K562 (cell line): Measurements from ENCODE around the gene SHC1. TPM values are rescaled to one million over a fixed set of nuclear protein-coding genes. Genes with fewer than 3 reads are reported as not detected.

Source experiments
- CAMTA2 ChIP-seq: fragments of 250-450 bp; sonication (Bioruptor Pico); conservative IDR thresholded peaks from 2 replicates; pipeline ENCODE4 v1.5.1; 2022
- COPS2 ChIP-seq: fragments of 450-650 bp; conservative IDR thresholded peaks from 2 replicates; pipeline ENCODE4 v1.6.1; 2016; ENCODE audit warnings: mild to moderate bottlenecking, moderate library complexity
- FOXA1 ChIP-seq: fragments of 450-650 bp; IDR thresholded peaks from 2 replicates; pipeline ENCODE4 v1.6.1; 2016; ENCODE audit warnings: mild to moderate bottlenecking, borderline replicate concordance
- KDM4B ChIP-seq, 2 experiments: fragments of 450-650 bp in 1 of 2; sonication (generic) in 1 of 2; IDR thresholded peaks; 2 replicates each; pipeline ENCODE4 v1.6.1; 2016 to 2017; ENCODE audit warnings: borderline replicate concordance in 2 of 2, antibody characterized with exemption in 1 of 2, low read depth in 1 of 2, mild to moderate bottlenecking in 1 of 2
- MAX ChIP-seq: sonication (generic); formaldehyde crosslinking; IDR thresholded peaks from 2 replicates; pipeline ENCODE4 v1.9.0; 2022; ENCODE audit warnings: mild to moderate bottlenecking, missing genetic modification reagents
- MCM7 ChIP-seq, 2 experiments: fragments of 450-650 bp; IDR thresholded peaks; 2 replicates each; pipeline ENCODE4 v1.6.1; 2016 to 2018
- MTA1 ChIP-seq: fragments of 450-650 bp; IDR thresholded peaks from 2 replicates; pipeline ENCODE4 v1.6.1; 2017; ENCODE audit warnings: borderline replicate concordance
- SRSF1 ChIP-seq: fragments of 200-400 bp; formaldehyde crosslinking; IDR thresholded peaks from 2 replicates; pipeline ENCODE4 v1.6.1; 2017; ENCODE audit warnings: mild to moderate bottlenecking, low read depth, low read length, moderate library complexity
- TAF9B ChIP-seq: fragments of 450-650 bp; IDR thresholded peaks from 2 replicates; pipeline ENCODE4 v1.6.1; 2018; ENCODE audit warnings: mild to moderate bottlenecking; ENCODE audit not compliant: partially characterized antibody
- TFAP4 ChIP-seq: sonication (generic); formaldehyde crosslinking; IDR thresholded peaks from 2 replicates; pipeline ENCODE4 v1.8.0; 2022; ENCODE audit warnings: missing genetic modification reagents, mild to moderate bottlenecking, moderate library complexity, borderline replicate concordance
- YY1 ChIP-seq, 3 experiments: IDR thresholded peaks; 2 replicates each; pipeline ENCODE4 v1.6.1; 2011; ENCODE audit warnings: low read length in 2 of 3, mild to moderate bottlenecking in 2 of 3, moderate library complexity in 2 of 3, borderline replicate concordance in 1 of 3, control low read depth in 1 of 3, low read depth in 1 of 3; ENCODE audit not compliant: insufficient read depth in 3 of 3, insufficient replicate concordance in 2 of 3, control insufficient read depth in 1 of 3, insufficient read length in 1 of 3; ENCODE audit errors: extremely low read depth in 1 of 3
- polyA plus RNA-seq, 8 experiments: library from polyadenylated mRNA; depleted of rRNA in 4 of 8; stranded (reverse) in 5 of 8; unstranded in 3 of 8; fragments of >200 nt; fragmentation: Nextera tagmentation in 2 of 8; fragmentation: Illumina TruSeq in 1 of 8; extraction: Ambion mirVana in 2 of 8; extraction: Trizol in 1 of 8; gene quantifications; 2 replicates each; pipeline versions ENCODE4 v1.2.1 to v1.2.3, GENCODE V29; 2011 to 2014; ENCODE audit warnings: inconsistent platforms in 1 of 8, missing spikeins in 1 of 8
- total RNA-seq, 7 experiments: library from RNA; depleted of rRNA in 6 of 7; stranded (reverse); fragments of >200 nt in 6 of 7; fragmentation: Illumina TruSeq in 2 of 7; extraction: Trizol in 2 of 7; gene quantifications; 2 replicates each; pipeline versions ENCODE4 v1.2.1 to v1.2.3, GENCODE V29; 2011 to 2021; ENCODE audit warnings: low replicate concordance in 1 of 7
- TF ChIP-seq, protein P1 (sequence below): fragments of 200-800 bp; sonication (Bioruptor generic); IDR thresholded peaks from 2 replicates; pipeline ENCODE4 v1.6.1; 2016; ENCODE audit warnings: missing genetic modification characterization, missing compliant biosample characterization
- TF ChIP-seq, protein P2 (sequence below): fragments of 450-650 bp; IDR thresholded peaks from 2 replicates; pipeline ENCODE4 v1.6.1; 2014; ENCODE audit warnings: low read depth, mild to moderate bottlenecking, moderate library complexity, borderline replicate concordance
- TF ChIP-seq, protein P3 (sequence below), 2 experiments: fragments of 450-650 bp; IDR thresholded peaks; 2 replicates each; pipeline ENCODE4 v1.6.1; 2016

Gene SHC1
- total and polyA plus RNA-seq, 9 of the 15 experiments (the other 6 are each of a cell fraction or from before 2014, with no cell fraction given): 4.1 to 113 (median 51.9) TPM

GRCh38 chr1:154937085-154937987 lies 33.2 kb downstream of the SHC1 start (continued):
- TF ChIP-seq, protein P1, sequence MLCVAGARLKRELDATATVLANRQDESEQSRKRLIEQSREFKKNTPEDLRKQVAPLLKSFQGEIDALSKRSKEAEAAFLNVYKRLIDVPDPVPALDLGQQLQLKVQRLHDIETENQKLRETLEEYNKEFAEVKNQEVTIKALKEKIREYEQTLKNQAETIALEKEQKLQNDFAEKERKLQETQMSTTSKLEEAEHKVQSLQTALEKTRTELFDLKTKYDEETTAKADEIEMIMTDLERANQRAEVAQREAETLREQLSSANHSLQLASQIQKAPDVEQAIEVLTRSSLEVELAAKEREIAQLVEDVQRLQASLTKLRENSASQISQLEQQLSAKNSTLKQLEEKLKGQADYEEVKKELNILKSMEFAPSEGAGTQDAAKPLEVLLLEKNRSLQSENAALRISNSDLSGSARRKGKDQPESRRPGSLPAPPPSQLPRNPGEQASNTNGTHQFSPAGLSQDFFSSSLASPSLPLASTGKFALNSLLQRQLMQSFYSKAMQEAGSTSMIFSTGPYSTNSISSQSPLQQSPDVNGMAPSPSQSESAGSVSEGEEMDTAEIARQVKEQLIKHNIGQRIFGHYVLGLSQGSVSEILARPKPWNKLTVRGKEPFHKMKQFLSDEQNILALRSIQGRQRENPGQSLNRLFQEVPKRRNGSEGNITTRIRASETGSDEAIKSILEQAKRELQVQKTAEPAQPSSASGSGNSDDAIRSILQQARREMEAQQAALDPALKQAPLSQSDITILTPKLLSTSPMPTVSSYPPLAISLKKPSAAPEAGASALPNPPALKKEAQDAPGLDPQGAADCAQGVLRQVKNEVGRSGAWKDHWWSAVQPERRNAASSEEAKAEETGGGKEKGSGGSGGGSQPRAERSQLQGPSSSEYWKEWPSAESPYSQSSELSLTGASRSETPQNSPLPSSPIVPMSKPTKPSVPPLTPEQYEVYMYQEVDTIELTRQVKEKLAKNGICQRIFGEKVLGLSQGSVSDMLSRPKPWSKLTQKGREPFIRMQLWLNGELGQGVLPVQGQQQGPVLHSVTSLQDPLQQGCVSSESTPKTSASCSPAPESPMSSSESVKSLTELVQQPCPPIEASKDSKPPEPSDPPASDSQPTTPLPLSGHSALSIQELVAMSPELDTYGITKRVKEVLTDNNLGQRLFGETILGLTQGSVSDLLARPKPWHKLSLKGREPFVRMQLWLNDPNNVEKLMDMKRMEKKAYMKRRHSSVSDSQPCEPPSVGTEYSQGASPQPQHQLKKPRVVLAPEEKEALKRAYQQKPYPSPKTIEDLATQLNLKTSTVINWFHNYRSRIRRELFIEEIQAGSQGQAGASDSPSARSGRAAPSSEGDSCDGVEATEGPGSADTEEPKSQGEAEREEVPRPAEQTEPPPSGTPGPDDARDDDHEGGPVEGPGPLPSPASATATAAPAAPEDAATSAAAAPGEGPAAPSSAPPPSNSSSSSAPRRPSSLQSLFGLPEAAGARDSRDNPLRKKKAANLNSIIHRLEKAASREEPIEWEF (CRISPR knock-in tag): no peak
- 0 out of 2 replicates have a peak, but pooled peaks have one; percentile 72 for TF ChIP-seq TFAP4 (CRISPR knock-in tag)
- TF ChIP-seq, protein P2, sequence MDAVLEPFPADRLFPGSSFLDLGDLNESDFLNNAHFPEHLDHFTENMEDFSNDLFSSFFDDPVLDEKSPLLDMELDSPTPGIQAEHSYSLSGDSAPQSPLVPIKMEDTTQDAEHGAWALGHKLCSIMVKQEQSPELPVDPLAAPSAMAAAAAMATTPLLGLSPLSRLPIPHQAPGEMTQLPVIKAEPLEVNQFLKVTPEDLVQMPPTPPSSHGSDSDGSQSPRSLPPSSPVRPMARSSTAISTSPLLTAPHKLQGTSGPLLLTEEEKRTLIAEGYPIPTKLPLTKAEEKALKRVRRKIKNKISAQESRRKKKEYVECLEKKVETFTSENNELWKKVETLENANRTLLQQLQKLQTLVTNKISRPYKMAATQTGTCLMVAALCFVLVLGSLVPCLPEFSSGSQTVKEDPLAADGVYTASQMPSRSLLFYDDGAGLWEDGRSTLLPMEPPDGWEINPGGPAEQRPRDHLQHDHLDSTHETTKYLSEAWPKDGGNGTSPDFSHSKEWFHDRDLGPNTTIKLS: 0 out of 2 replicates have a peak, but pooled peaks have one; percentile 26
- TF ChIP-seq KDM4B (IDR thresholded peaks at IDR 0.05; ENCODE audit: borderline replicate concordance in 2 of 2, low read depth in 1 of 2): peak in 1 of 2 experiments; percentile 59; a peak in 1 of 4 replicates
- TF ChIP-seq MAX (CRISPR knock-in tag): no peak
- TF ChIP-seq, protein P3, sequence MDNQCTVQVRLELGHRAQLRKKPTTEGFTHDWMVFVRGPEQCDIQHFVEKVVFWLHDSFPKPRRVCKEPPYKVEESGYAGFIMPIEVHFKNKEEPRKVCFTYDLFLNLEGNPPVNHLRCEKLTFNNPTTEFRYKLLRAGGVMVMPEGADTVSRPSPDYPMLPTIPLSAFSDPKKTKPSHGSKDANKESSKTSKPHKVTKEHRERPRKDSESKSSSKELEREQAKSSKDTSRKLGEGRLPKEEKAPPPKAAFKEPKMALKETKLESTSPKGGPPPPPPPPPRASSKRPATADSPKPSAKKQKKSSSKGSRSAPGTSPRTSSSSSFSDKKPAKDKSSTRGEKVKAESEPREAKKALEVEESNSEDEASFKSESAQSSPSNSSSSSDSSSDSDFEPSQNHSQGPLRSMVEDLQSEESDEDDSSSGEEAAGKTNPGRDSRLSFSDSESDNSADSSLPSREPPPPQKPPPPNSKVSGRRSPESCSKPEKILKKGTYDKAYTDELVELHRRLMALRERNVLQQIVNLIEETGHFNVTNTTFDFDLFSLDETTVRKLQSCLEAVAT (IDR thresholded peaks at IDR 0.05): no peak; a peak in 1 of 4 replicates
- no peak for TF ChIP-seq MCM7 (IDR thresholded peaks at IDR 0.05)
- TF ChIP-seq TAF9B: no peak
- peak; percentile 51; the same call in 1 of the 2 replicates for TF ChIP-seq MTA1
- no peak for TF ChIP-seq COPS2
- TF ChIP-seq CAMTA2 (CRISPR knock-in tag): no peak
- TF ChIP-seq SRSF1: no peak
- TF ChIP-seq YY1 (IDR thresholded peaks at IDR 0.05; ENCODE audit: borderline replicate concordance in 1 of 3, control insufficient read depth in 1 of 3, extremely low read depth in 1 of 3, insufficient read depth in 3 of 3, insufficient read length in 1 of 3, insufficient replicate concordance in 2 of 3, low read depth in 1 of 3, low read length in 2 of 3): no peak
- TF ChIP-seq FOXA1: no peak
